ENCODE results near the gene NYAP2.

Gene NYAP2

GRCh38 chr2:225399504-225399903, at the start of gene NYAP2:
TSS of gene NYAP2 (plus strand) at chr2:225399710. CDS start at chr2:225408881, 9,171 bp downstream.
- Histone ChIP-seq H3K4me2 (no peak within 1 kb of the TSS), H3K9ac (no peak within 1 kb of the TSS), H3K4me3 (IDR thresholded peaks at IDR 0.05; ENCODE audit: insufficient read depth, low read depth, low read length) (no peak within 1 kb of the TSS), H4K20me1 (ENCODE audit: insufficient read depth) (no peaks in the 10 kb centered on the region), H3K36me3 (ENCODE audit: insufficient read depth) (no peaks in the 10 kb centered on the region), H3K27me3 (ENCODE audit: insufficient read depth, low read depth) (no peaks in the 10 kb centered on the region), H3K4me1 (ENCODE audit: low read depth, poor library complexity, severe bottlenecking) (no peaks in the 10 kb centered on the region), H3K79me2 (ENCODE audit: insufficient read depth, low read depth) (no peaks in the 10 kb centered on the region), H2AFZ (ENCODE audit: low read depth) (no peak within 1 kb of the TSS), H3K27ac (no peak within 1 kb of the TSS)
- TF ChIP-seq, protein P1, sequence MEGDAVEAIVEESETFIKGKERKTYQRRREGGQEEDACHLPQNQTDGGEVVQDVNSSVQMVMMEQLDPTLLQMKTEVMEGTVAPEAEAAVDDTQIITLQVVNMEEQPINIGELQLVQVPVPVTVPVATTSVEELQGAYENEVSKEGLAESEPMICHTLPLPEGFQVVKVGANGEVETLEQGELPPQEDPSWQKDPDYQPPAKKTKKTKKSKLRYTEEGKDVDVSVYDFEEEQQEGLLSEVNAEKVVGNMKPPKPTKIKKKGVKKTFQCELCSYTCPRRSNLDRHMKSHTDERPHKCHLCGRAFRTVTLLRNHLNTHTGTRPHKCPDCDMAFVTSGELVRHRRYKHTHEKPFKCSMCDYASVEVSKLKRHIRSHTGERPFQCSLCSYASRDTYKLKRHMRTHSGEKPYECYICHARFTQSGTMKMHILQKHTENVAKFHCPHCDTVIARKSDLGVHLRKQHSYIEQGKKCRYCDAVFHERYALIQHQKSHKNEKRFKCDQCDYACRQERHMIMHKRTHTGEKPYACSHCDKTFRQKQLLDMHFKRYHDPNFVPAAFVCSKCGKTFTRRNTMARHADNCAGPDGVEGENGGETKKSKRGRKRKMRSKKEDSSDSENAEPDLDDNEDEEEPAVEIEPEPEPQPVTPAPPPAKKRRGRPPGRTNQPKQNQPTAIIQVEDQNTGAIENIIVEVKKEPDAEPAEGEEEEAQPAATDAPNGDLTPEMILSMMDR (conservative IDR thresholded peaks at IDR 0.05; ENCODE audit: low read depth, low read length): no peak

DNA sequence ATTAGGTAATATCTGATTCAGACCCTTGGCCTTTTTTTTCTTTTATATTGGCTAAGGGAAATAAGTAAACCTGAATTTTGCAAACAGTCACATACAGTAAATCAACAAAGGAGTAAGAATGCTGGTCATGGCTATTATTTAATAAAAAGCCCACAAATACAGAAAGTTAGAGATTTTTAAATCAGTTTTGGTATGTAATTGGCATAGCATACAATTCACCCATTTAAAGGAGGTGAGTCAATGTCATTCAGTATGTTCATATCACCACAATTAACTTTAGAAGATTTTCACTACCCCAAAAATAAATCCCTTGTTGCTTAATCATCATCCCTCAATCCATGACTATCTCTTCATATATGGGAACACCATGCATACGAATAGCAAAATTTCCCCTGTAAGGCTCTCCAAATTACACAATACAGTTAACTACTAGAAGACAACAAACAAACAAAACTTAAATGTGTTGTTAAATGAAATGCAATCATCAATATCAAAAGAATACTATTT, 45.9 kb upstream of the NYAP2 start:
- Histone ChIP-seq H4K20me1 (ENCODE audit: insufficient read depth) (no peaks in the 10 kb centered on the region), H3K79me2 (ENCODE audit: insufficient read depth, low read depth) (no peaks in the 10 kb centered on the region), H3K27ac (no peak overlapping the region), H3K36me3 (ENCODE audit: insufficient read depth) (no peaks in the 10 kb centered on the region), H2AFZ (ENCODE audit: low read depth) (no peak overlapping the region), H3K4me3 (IDR thresholded peaks at IDR 0.05; ENCODE audit: insufficient read depth, low read depth, low read length) (no peak overlapping the region), H3K4me1 (ENCODE audit: low read depth, poor library complexity, severe bottlenecking) (no peaks in the 10 kb centered on the region), H3K9ac (no peak overlapping the region), H3K4me2 (no peak overlapping the region), H3K27me3 (ENCODE audit: insufficient read depth, low read depth) (no peaks in the 10 kb centered on the region)
- TF ChIP-seq, protein P1 (conservative IDR thresholded peaks at IDR 0.05; ENCODE audit: low read depth, low read length): no peak

GRCh38 chr2:225354281-225354774, 45.2 kb upstream of the NYAP2 start:
- Histone ChIP-seq H3K4me1 (ENCODE audit: low read depth, poor library complexity, severe bottlenecking) (no peaks in the 10 kb centered on the region), H3K4me3 (IDR thresholded peaks at IDR 0.05; ENCODE audit: insufficient read depth, low read depth, low read length) (no peak overlapping the region), H4K20me1 (ENCODE audit: insufficient read depth) (no peaks in the 10 kb centered on the region), H3K4me2 (no peak overlapping the region), H3K79me2 (ENCODE audit: insufficient read depth, low read depth) (no peaks in the 10 kb centered on the region), H3K27me3 (ENCODE audit: insufficient read depth, low read depth) (no peaks in the 10 kb centered on the region), H3K27ac (no peak overlapping the region), H2AFZ (ENCODE audit: low read depth) (no peak overlapping the region), H3K36me3 (ENCODE audit: insufficient read depth) (no peaks in the 10 kb centered on the region), H3K9ac (no peak overlapping the region)
- TF ChIP-seq, protein P1 (conservative IDR thresholded peaks at IDR 0.05; ENCODE audit: low read depth, low read length): no peak

- Histone ChIP-seq H3K27me3 (ENCODE audit: insufficient read depth, low read depth) (no peaks in the 10 kb centered on the region), H4K20me1 (ENCODE audit: insufficient read depth) (no peaks in the 10 kb centered on the region), H3K27ac (no peak overlapping the region), H3K4me3 (IDR thresholded peaks at IDR 0.05; ENCODE audit: insufficient read depth, low read depth, low read length) (no peak overlapping the region), H3K9ac (no peak overlapping the region), H2AFZ (ENCODE audit: low read depth) (no peak overlapping the region), H3K4me2 (no peak overlapping the region), H3K79me2 (ENCODE audit: insufficient read depth, low read depth) (no peaks in the 10 kb centered on the region), H3K36me3 (ENCODE audit: insufficient read depth) (no peaks in the 10 kb centered on the region), H3K4me1 (ENCODE audit: low read depth, poor library complexity, severe bottlenecking) (no peaks in the 10 kb centered on the region)
- TF ChIP-seq, protein P1 (conservative IDR thresholded peaks at IDR 0.05; ENCODE audit: low read depth, low read length): no peak
Measured at GRCh38 chr2:225355788-225356187, 43.7 kb upstream of the NYAP2 start.

Measured in KMS-11 (cell line).